Measurements from ENCODE around the gene C2.
A peak's percentile ranks its signal among the peaks of the same experiment; 100 is the strongest.
"Not testable (repeated sequence)": the region's sequence is repeated elsewhere in the genome, so short reads cannot be mapped to it uniquely, and the experiment has no call there.

Gene C2

GRCh38 chr6:31899215-31899614 lies 28.3 kb upstream of the C2 start:
- DNase-seq (ENCODE audit: low read depth in 2 of 2): no peak

DNA sequence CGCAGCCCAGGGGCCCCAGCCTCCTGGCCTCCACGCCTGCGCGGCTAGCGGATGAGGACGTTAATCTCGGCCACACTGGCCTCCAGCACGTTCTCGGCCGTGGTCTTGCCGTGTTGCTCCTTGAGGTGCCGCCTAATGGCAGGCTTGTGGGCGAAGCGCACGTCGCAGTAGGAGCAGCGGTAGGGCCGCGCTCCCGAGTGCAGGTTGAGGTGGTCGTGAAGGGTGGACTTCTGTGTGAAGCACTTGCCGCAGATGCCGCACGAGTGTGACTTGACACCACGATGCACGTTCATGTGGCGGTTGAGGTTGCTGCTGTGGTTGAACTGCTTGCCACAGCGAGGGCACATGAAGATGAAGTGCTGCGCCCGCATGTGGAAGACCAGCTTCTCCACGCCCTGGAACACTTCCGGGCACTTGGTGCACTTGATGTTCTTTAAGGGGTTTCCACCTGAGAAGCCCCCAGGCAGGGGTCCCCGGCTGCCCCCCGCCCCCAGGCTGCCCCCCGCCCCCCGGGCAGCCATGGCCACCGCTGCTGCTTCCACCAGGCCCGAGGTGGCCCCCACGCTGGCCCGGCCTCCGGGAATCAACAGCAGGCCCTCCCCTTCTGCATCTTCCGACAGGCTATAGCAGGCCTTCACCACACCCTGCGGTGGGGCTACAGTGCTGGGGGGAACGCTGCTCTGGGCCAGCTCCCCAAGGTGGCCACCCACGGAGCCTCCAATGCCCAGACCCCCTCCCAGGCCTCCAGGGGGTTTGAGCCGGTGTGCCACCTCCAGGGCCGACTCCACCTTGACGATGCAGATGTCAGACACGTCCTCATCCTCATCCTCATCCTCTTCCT lies 27.4 kb upstream of the C2 start:
- no peak for DNase-seq (ENCODE audit: low read depth in 2 of 2)

DNA sequence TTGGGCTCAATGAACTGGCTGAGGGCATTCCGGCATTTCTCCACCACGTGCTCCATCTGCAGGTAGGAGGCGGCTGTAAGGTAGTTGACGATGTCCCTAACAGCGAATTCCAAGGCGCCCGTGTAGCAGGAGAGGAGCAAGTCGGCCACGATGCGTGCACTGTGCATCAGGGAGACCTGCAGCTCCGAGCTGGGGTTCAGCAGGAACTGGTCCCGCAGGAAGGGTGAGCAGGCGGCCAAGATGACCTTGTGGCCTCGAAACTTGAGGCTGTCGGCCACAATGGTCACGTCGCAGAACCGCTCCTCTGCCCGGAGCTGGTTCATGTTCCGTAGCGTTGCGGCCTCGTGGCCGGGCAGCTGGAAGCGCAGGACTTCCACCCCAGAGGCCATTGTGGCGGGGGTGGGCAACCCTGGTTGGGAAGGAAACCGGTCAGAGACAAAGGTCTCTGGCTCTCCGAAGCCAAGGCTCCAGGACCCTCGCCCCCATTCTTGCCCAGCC lies 26.6 kb upstream of the C2 start:
- no peak for DNase-seq (ENCODE audit: low read depth in 2 of 2)

DNA sequence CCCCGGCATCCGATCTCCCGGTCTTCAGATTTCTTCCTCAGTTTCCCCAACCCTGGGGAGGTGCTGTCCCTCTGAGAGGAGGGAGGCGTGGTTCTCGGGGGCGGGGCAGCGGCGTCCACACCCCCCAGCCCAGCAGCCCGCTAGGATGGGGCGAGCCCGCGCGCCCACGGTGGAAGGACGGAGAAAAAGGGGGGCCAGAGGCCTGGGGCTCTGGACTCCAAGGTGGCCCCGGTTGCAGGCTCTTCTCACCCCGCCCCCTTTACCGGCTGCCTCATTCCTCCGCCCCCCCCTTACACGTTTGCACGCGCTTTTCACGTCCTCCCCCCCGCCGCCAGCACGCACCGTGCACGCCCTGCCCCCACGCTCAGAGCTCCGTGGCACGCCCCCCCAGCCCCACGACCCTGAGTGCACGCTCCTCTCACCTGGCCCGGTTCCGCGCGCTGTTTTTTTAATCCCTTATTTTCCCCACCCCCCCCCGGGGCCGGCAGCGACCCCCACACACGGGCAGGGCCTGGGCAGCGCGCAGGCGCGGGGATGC lies 26.0 kb upstream of the C2 start:
- DNase-seq (ENCODE audit: low read depth in 2 of 2): no peak

DNA sequence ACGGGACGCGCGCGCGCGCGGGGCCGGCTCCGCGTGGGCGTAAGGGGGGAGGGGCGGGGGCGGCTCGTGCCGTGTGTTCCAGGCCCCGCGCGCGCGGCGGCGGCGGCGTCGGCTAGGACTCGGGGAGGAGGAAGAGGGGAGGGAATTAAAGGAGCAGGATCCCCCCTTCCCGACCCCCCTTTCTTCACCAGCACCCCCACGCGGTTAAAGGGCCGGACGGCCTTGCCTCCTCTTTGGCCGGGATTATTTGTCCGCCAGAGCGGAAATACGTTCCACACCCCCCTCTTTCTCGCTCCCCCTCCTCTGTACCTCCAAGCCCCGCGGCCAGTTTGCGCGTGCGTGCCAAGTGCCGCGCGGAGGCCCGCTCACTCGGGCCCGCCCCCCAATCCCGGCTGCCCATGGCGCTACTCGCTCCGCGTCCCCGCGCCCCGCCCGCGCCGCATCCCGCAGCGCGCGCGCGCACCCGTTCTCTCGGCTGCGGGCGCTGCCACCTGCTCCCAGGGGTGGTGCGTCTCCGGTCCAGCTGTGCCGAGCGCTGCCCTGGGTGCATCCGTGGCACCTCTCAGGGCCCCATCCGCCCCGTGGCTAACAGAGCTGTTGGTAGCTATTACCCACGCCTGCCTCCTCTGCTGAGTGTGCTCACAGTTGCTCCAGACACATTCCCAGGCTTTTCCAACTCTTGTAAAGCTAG lies 25.4 kb upstream of the C2 start, which contains the start of gene ZBTB12:
ZBTB12 (minus strand) TSS at position 134 of the 691 bp plus-strand sequence. CDS start 781 bp downstream, outside the sequence.
- peak; percentile 67 for DNase-seq (ENCODE audit: low read depth in 2 of 2)

- no peak for DNase-seq (ENCODE audit: low read depth in 2 of 2)
Observed at GRCh38 chr6:31903957-31904356, 23.6 kb upstream of the C2 start.

- DNase-seq (ENCODE audit: low read depth in 2 of 2): no peak
Observed at GRCh38 chr6:31905041-31905440, 22.5 kb upstream of the C2 start.

DNA sequence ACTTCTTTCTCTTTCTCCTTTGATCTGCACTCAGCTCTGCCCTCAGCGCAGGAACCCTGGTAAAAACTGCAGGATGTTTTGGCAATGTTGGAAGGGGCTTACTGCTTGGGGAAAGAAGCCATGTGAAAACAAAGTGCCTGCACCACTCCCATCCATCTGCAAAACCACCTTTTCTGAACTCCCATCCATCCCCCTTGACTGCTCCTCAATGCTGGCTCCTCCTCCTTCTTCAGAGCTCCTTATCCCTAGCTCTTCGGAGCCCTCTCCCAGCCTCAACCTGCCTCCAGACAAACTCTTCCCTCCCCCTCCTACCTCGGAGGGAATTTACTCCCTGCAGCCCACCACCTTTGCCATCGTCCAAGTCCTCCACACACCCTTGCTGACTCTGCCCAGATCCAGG lies 21.4 kb upstream of the C2 start:
- no peak for DNase-seq (ENCODE audit: low read depth in 2 of 2)

DNA sequence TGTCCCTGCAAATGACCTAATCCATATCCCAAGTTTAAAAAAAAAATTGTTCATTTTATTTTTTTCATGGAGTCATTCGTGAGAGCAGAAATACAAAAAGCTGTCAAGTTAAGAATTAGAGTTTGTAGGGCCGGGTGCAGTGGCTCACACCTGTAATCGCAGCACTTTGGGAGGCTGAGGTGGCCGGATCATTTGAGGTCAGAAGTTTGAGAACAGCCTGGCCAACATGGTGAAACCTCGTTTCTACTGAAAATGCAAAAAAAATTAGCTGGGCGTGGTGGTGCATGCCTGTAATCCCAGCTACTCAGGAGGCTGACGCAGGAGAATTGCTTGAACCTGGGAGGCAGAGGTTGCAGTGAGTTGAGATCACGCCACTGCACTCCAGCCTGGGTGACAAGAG lies 20.8 kb upstream of the C2 start:
- DNase-seq (ENCODE audit: low read depth in 2 of 2): not testable (repeated sequence)

GRCh38 chr6:31907158-31907813 lies 20.2 kb upstream of the C2 start:
- no peak for DNase-seq (ENCODE audit: low read depth in 2 of 2)

DNA sequence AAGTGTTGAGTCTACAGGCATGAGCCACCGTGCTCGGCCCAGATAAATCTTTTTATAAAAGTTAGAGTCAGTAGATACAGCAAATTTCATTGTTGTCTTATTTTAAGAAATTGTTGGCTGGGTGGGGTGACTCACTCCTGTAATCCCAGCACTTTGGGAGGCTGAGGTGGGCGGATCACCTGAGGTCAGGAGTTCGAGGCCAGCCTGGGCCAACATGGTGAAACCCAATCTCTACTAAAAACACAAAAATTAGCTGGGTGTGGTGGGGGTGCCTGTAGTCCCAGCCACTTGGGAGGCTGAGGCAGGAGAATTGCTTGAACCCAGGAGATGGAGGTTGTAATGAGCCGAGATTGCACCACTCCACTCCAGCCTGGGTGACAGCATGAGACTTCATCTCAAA lies 19.3 kb upstream of the C2 start:
- DNase-seq (ENCODE audit: low read depth in 2 of 2): not testable (repeated sequence)

DNA sequence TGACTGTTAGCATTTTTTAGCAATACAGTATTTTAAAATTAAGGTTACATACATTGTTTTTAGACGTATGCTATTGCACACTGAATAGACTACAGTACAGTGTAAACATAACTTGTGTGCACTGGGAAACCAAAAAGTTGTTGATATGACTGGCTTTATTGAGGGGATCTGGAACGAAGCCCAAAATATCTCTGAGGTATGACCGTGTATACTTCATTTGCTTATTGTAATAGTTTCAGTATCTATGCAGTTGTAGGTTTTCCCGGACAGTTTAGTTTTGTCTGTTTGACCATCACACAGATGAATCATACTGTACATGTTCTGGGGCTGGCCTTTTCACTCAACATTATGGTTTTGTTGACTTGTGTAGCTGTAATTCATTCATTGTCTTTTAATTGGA lies 18.7 kb upstream of the C2 start:
- no peak for DNase-seq (ENCODE audit: low read depth in 2 of 2)

GRCh38 chr6:31909298-31909697 lies 18.2 kb upstream of the C2 start:
- not testable (repeated sequence) for DNase-seq (ENCODE audit: low read depth in 2 of 2)

DNA sequence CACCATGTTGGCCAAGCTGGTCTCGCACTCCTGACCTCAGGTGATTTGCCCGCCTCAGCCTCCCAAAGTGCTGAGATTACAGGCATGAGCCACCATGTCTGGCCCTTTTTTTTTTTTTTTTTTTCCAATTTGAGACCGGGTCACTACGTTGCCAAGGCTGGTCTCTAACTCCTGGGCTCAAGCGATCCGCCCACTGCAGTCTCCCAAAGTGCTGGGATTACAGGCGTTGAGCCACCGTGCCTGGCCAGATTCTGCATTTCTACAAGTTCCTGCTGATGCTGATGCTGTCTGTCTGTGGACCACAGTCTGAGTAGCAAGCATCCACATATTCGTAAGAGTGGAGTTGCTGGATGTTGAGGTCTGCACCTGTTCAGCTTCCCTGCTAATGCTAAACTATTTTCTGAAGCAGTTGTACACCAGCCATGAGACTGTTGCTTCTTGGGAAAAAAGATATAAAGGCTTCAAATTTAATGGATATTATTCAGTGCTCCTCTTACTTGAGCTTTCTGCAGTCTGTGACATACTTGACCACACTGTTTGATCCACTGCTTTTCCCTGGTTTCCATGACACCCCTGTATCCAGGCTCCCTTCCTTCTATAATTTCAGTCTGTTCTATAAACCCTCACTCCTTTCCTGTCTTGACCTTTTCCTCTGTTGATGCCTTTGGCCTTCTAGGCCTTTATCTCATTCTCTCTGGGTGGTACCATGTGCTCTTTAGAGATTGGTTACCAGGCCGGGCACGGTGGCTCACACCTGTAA lies 15.5 kb upstream of the C2 start:
- DNase-seq (ENCODE audit: low read depth in 2 of 2): no peak

DNA sequence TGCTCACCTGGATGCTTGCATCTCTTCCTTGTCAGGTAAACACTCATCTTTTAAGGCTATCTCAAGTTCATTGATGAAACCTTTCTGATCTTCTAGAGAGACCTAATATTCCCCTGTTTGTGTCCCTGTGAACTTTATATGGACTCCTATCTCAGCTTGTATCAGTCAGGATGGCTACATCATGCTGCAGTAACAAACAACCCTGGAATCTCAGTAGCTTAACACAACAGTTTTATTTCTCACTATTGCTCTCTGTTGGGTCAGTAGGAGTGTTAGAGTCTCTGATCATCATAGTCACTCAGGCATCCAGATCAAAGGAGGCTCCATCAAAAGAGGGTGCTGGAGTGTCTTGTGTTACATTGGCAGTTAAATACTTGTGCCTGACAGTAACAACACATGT lies 12.2 kb upstream of the C2 start:
- DNase-seq (ENCODE audit: low read depth in 2 of 2): no peak

- no peak for DNase-seq (ENCODE audit: low read depth in 2 of 2)
Observed at GRCh38 chr6:31915756-31916155, 11.8 kb upstream of the C2 start.

DNA sequence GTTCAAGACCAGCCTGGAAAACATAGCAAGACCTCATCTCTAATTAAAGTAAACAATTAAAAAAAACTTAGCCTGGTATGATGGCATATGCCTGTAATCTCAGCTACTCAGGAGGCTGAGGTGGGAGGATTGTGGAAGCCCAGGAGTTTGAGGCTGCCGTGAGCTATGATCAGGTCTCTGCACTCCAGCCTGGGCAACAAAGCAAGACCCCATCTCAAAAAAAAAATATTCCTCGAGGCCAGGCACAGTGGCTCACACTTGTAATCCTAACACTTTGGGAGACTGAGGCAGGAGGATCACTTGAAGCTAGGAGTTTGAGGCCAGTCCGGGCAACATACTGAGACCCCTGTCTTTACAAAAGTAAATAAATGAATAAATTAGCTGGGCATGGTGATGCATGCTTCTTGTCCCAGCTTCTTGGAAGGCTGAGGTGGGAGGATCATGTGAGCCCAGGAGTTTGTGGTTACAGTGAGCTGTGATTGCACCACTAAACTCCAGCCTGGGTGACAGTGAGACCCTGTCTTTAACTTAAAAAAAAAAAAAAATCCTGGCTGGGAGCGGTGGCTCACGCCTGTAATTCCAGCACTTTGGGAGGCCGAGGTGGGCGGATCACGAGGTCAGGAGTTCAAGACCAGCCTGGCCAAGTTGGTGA lies 9.3 kb upstream of the C2 start:
- DNase-seq (ENCODE audit: low read depth in 2 of 2): no peak

DNA sequence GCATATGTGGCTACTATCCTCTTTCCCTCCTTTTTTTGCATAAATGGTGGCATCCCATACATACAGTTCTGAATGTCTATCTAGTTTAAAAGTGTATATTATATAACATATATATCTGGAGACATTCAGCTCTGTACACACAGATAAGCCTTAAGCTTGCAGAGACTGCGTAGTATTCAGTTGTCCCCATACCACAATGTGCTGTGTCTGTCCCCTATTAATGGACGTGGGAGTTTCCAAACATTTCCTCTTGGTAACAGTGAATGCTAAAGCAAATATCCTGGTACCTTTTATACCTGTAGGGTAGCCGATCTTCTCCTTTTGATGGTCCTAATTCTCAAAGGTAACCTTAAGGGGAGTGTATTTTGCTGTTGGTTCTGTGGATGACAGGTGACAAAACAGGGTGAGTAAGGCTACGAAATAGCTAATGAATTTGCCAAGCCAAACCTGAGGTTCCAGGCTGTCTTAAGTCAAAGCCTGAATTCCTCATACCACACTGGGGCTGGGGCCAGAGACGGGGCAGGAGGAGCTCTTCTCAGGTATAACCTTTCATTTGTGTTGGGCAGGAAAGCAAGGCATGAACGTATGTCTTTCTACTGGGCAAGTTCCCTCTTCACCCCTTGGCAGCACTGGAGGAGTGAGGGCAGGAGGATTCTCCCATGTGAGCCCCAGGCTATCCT lies 7.8 kb upstream of the C2 start:
- no peak for DNase-seq (ENCODE audit: low read depth in 2 of 2)

- no peak for DNase-seq (ENCODE audit: low read depth in 2 of 2)
Observed at GRCh38 chr6:31920811-31921210, 6.7 kb upstream of the C2 start.

DNA sequence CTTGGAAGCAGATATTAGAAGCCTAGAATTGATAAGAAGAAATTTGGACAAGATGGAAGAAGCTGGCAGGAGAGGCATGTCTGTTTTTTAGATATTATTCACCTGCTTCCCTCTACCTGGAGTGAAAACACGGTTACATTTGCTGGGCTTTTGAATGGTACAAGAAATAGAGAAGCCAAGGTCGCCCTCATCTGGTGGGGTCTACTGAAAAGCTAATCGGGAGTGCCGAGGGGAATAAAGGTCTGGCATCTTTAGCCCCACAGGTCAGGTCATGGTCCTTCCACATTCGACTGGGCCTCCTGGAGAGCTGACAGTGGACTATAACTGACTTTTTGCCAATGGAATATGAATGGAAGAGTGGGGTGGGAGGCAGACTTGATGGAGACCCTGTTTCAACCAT lies 4.6 kb upstream of the C2 start:
- DNase-seq (ENCODE audit: low read depth in 2 of 2): no peak

Measured in stimulated activated CD8-positive, alpha-beta memory T cell treated with anti-CD3 and anti-CD28 coated beads, Interleukin-7, amount 100 ng/mL, for 1 hour (primary cell).